Fibroblast of lung (primary cell): Measurements from ENCODE around the gene RNF220. TPM values are rescaled to one million over a fixed set of nuclear protein-coding genes. Genes with fewer than 3 reads are reported as not detected.

Source experiments
- DNase-seq, 2 donors: peaks; one replicate each; pipeline versions ENCODE4 v3.0.0 to v3.0.0-alpha.2; 2010; ENCODE audit warnings: low read depth in 2 of 2
- H2AFZ ChIP-seq: 2 replicates; pipeline ENCODE4 v1.5.1; 2012; ENCODE audit warnings: low read length, control low read depth, inconsistent platforms
- H3K27ac ChIP-seq: 2 replicates; pipeline ENCODE4 v1.5.1; 2011; ENCODE audit warnings: low read length, control low read depth; ENCODE audit not compliant: insufficient read depth
- H3K27me3 ChIP-seq: 2 replicates; pipeline ENCODE4 v1.5.1; 2011; ENCODE audit warnings: mild to moderate bottlenecking, low read length; ENCODE audit not compliant: control insufficient read depth, insufficient read depth
- H3K36me3 ChIP-seq: 2 replicates; pipeline ENCODE4 v1.5.1; 2011; ENCODE audit warnings: low read length; ENCODE audit not compliant: control insufficient read depth, insufficient read depth
- H3K4me1 ChIP-seq: 2 replicates; pipeline ENCODE4 v1.5.1; 2011; ENCODE audit warnings: low read length; ENCODE audit not compliant: control insufficient read depth, insufficient read depth; ENCODE audit errors: extremely low read depth
- H3K4me2 ChIP-seq: 2 replicates; pipeline ENCODE4 v1.5.1; 2011; ENCODE audit warnings: low read length, control low read depth; ENCODE audit not compliant: insufficient read depth; ENCODE audit errors: extremely low read depth
- H3K4me3 ChIP-seq, 4 experiments: fragments of 200-600 bp in 1 of 4; sonication (generic) in 1 of 4; replicated peaks in 1 of 4; 2 replicates each; pipeline ENCODE4 v1.5.1; 2011 to 2016; ENCODE audit warnings: low read length in 4 of 4, low read depth in 3 of 4, mild to moderate bottlenecking in 3 of 4, control low read depth in 2 of 4, inconsistent platforms in 1 of 4, mixed read lengths in 1 of 4; ENCODE audit not compliant: insufficient read depth in 1 of 4; ENCODE audit errors: control extremely low read depth in 1 of 4
- H3K79me2 ChIP-seq: 2 replicates; pipeline ENCODE4 v1.5.1; 2012; ENCODE audit warnings: mild to moderate bottlenecking, low read length, inconsistent platforms; ENCODE audit not compliant: control insufficient read depth, insufficient read depth
- H3K9ac ChIP-seq: 2 replicates; pipeline ENCODE4 v1.5.1; 2011; ENCODE audit warnings: mild to moderate bottlenecking, low read length, control low read depth; ENCODE audit not compliant: insufficient read depth
- H3K9me3 ChIP-seq: 2 replicates; pipeline ENCODE4 v1.5.1; 2012; ENCODE audit warnings: low read depth, low read length; ENCODE audit not compliant: control insufficient read depth, insufficient read depth
- H4K20me1 ChIP-seq: 2 replicates; pipeline ENCODE4 v1.5.1; 2011; ENCODE audit warnings: low read length; ENCODE audit not compliant: control insufficient read depth, insufficient read depth; ENCODE audit errors: extremely low read depth
- CTCF ChIP-seq, 2 donors: IDR thresholded peaks in 1 of 2; conservative IDR thresholded peaks in 1 of 2; 1 replicate in 1 of 2; 2 replicates in 1 of 2; pipeline ENCODE4 v1.5.1; 2011 to 2012; ENCODE audit warnings: low read length in 2 of 2, control low read depth in 1 of 2, inconsistent platforms in 1 of 2, low read depth in 1 of 2, mild to moderate bottlenecking in 1 of 2
- EZH2 ChIP-seq: IDR thresholded peaks from 2 replicates; pipeline ENCODE4 v1.5.1; 2012; ENCODE audit warnings: low read length, control low read depth, mild to moderate bottlenecking; ENCODE audit errors: missing control alignments
- polyA plus RNA-seq, 2 donors: library from polyadenylated mRNA; depleted of rRNA in 1 of 2; stranded (reverse) in 1 of 2; unstranded in 1 of 2; fragments of >200 nt; gene quantifications; 2 replicates each; pipeline ENCODE4 v1.2.1, GENCODE V29; 2011 to 2012; ENCODE audit warnings: missing spikeins in 1 of 2
- total RNA-seq: library from RNA; depleted of rRNA; stranded (reverse); fragments of >200 nt; gene quantifications from 2 replicates; pipeline ENCODE4 v1.2.1, GENCODE V29; 2014

The RNF220 gene
- total and polyA plus RNA-seq, 2 donors (not counting 1 experiment from before 2014, with no cell fraction given) = 42.3 to 52.0 TPM

- H3K4me3 ChIP-seq = no peak overlapping the region
- no peak overlapping the region for H2AFZ ChIP-seq
- TF ChIP-seq CTCF (conservative IDR thresholded peaks at IDR 0.05 in 1 of 2, IDR thresholded peaks at IDR 0.05 in 1 of 2; ENCODE audit: low read depth in 1 of 2, low read length in 2 of 2) (no peak), EZH2 (no peak)
- H3K36me3 ChIP-seq = no peaks in the 10 kb centered on the region
- no peak overlapping the region for H3K4me2 ChIP-seq
- H3K4me1 ChIP-seq = no peaks in the 10 kb centered on the region
- H4K20me1 ChIP-seq = no peaks in the 10 kb centered on the region
- no peak overlapping the region for H3K27ac ChIP-seq
- H3K79me2 ChIP-seq = no peaks in the 10 kb centered on the region
- H3K9me3 ChIP-seq = no peaks in the 10 kb centered on the region
- DNase-seq = no peak
- H3K27me3 ChIP-seq = peaks cover 33% of the 10 kb centered on the region
- no peak overlapping the region for H3K9ac ChIP-seq
These were observed 140.9 kb downstream of the RNF220 start for GRCh38 chr1:44545961-44546360.

GRCh38 chr1:44546403-44547053 lies 141.5 kb downstream of the RNF220 start:
- no peaks in the 10 kb centered on the region for H3K9me3 ChIP-seq
- no peak overlapping the region for H3K4me2 ChIP-seq
- no peaks in the 10 kb centered on the region for H4K20me1 ChIP-seq
- no peaks in the 10 kb centered on the region for H3K36me3 ChIP-seq
- no peak for DNase-seq
- H3K27me3 ChIP-seq = peaks cover 30% of the 10 kb centered on the region
- H3K79me2 ChIP-seq = no peaks in the 10 kb centered on the region
- H2AFZ ChIP-seq = no peak overlapping the region
- no peak overlapping the region for H3K27ac ChIP-seq
- H3K9ac ChIP-seq = no peak overlapping the region
- H3K4me1 ChIP-seq = no peaks in the 10 kb centered on the region
- TF ChIP-seq EZH2 (no peak), CTCF (conservative IDR thresholded peaks at IDR 0.05 in 1 of 2, IDR thresholded peaks at IDR 0.05 in 1 of 2; ENCODE audit: low read depth in 1 of 2, low read length in 2 of 2) (no peak)
- no peak overlapping the region for H3K4me3 ChIP-seq

- TF ChIP-seq CTCF (conservative IDR thresholded peaks at IDR 0.05 in 1 of 2, IDR thresholded peaks at IDR 0.05 in 1 of 2; ENCODE audit: low read depth in 1 of 2, low read length in 2 of 2) (no peak), EZH2 (no peak)
- H4K20me1 ChIP-seq = no peaks in the 10 kb centered on the region
- H3K4me2 ChIP-seq = no peak overlapping the region
- H3K4me3 ChIP-seq = no peak overlapping the region
- H3K27me3 ChIP-seq = peaks cover 22% of the 10 kb centered on the region
- DNase-seq = no peak
- no peaks in the 10 kb centered on the region for H3K9me3 ChIP-seq
- no peak overlapping the region for H3K9ac ChIP-seq
- H3K36me3 ChIP-seq = no peaks in the 10 kb centered on the region
- H3K4me1 ChIP-seq = no peaks in the 10 kb centered on the region
- H2AFZ ChIP-seq = no peak overlapping the region
- no peaks in the 10 kb centered on the region for H3K79me2 ChIP-seq
- no peak overlapping the region for H3K27ac ChIP-seq
These were observed 142.3 kb downstream of the RNF220 start for GRCh38 chr1:44547361-44547760.
